MG63 (cell line): Measurements from ENCODE around the gene UBXN11. TPM values are rescaled to one million over a fixed set of nuclear protein-coding genes. Genes with fewer than 3 reads are reported as not detected.

Source experiments
- DNase-seq: peaks from one replicate; pipeline ENCODE4 v3.0.0-alpha.2; 2020
- H3K27me3 ChIP-seq: fragments of 250-450 bp; sonication (Bioruptor Pico); 2 replicates; pipeline ENCODE4 v1.5.1; 2020; ENCODE audit warnings: mild to moderate bottlenecking, moderate library complexity
- H3K36me3 ChIP-seq: fragments of 250-450 bp; sonication (Bioruptor Pico); 2 replicates; pipeline ENCODE4 v1.5.1; 2020; ENCODE audit warnings: mild to moderate bottlenecking, moderate library complexity
- H3K4me3 ChIP-seq: fragments of 250-450 bp; sonication (Bioruptor Pico); 2 replicates; pipeline ENCODE4 v1.5.1; 2020; ENCODE audit warnings: mild to moderate bottlenecking, moderate library complexity
- H3K9me3 ChIP-seq: fragments of 250-450 bp; sonication (Bioruptor Pico); 2 replicates; pipeline ENCODE4 v1.5.1; 2020; ENCODE audit warnings: mild to moderate bottlenecking, moderate library complexity
- total RNA-seq: library from RNA; depleted of rRNA; stranded (reverse); fragments of >200 nt; shearing (Covaris generic); gene quantifications from 2 replicates; pipeline ENCODE4 v1.2.3, GENCODE V29; 2014; ENCODE audit warnings: low replicate concordance; rRNA removed

The UBXN11 gene
- total RNA-seq: 3.9 and 6.1 TPM in 2 replicates

GRCh38 chr1:26306290-26307229 is at the start of gene UBXN11:
Gene UBXN11, minus strand, starts transcription at chr1:26306636. Its CDS starts 3,753 bp downstream, at chr1:26302883.
- Histone ChIP-seq H3K9me3 (no peaks in the 10 kb centered on the region), H3K36me3 (no peaks in the 10 kb centered on the region), H3K27me3 (no peaks in the 10 kb centered on the region), H3K4me3 (peak within 1 kb of the TSS; percentile 82)
- peak; percentile 92 for DNase-seq

- H3K36me3 ChIP-seq: no peaks in the 10 kb centered on the region
- DNase-seq: no peak
- H3K4me3 ChIP-seq: no peak overlapping the region
- H3K27me3 ChIP-seq: no peaks in the 10 kb centered on the region; the same call in 1 of the 2 replicates
- H3K9me3 ChIP-seq: no peaks in the 10 kb centered on the region
These were observed 49.7 kb upstream of the UBXN11 start for GRCh38 chr1:26356106-26356505.

GRCh38 chr1:26354972-26355371 is 48.5 kb upstream of the UBXN11 start:
- H3K9me3 ChIP-seq: no peaks in the 10 kb centered on the region
- no peak overlapping the region for H3K4me3 ChIP-seq
- no peaks in the 10 kb centered on the region for H3K36me3 ChIP-seq
- no peaks in the 10 kb centered on the region; the same call in 1 of the 2 replicates for H3K27me3 ChIP-seq
- no peak for DNase-seq

GRCh38 chr1:26353976-26354820 is 47.8 kb upstream of the UBXN11 start, which contains the start of gene CRYBG2:
Gene CRYBG2, minus strand, starts transcription at chr1:26354130. Its CDS starts 7,473 bp downstream, at chr1:26346657.
- Histone ChIP-seq H3K36me3 (no peaks in the 10 kb centered on the region), H3K9me3 (no peaks in the 10 kb centered on the region), H3K27me3 (no peaks in the 10 kb centered on the region), H3K4me3 (no peak within 1 kb of the TSS)
- no peak for DNase-seq

- Histone ChIP-seq H3K9me3 (no peaks in the 10 kb centered on the region), H3K4me3 (no peak overlapping the region), H3K36me3 (no peaks in the 10 kb centered on the region), H3K27me3 (no peaks in the 10 kb centered on the region)
- DNase-seq: no peak
These were observed 46.9 kb upstream of the UBXN11 start for GRCh38 chr1:26353210-26353859.

- H3K36me3 ChIP-seq: no peaks in the 10 kb centered on the region
- no peak overlapping the region for H3K4me3 ChIP-seq
- no peak for DNase-seq
- H3K27me3 ChIP-seq: no peaks in the 10 kb centered on the region
- no peaks in the 10 kb centered on the region for H3K9me3 ChIP-seq
These were observed 45.9 kb upstream of the UBXN11 start for GRCh38 chr1:26352338-26352679.

- Histone ChIP-seq H3K9me3 (no peaks in the 10 kb centered on the region), H3K4me3 (no peak overlapping the region), H3K27me3 (no peaks in the 10 kb centered on the region), H3K36me3 (no peaks in the 10 kb centered on the region)
- peak; percentile 18 for DNase-seq
These were observed 45.3 kb upstream of the UBXN11 start for GRCh38 chr1:26351590-26352337.

GRCh38 chr1:26350701-26351589 is 44.5 kb upstream of the UBXN11 start:
- Histone ChIP-seq H3K27me3 (no peaks in the 10 kb centered on the region), H3K36me3 (no peaks in the 10 kb centered on the region), H3K4me3 (no peak overlapping the region), H3K9me3 (no peaks in the 10 kb centered on the region)
- no peak for DNase-seq

- no peak overlapping the region for H3K4me3 ChIP-seq
- no peak for DNase-seq
These were observed 43.9 kb upstream of the UBXN11 start for GRCh38 chr1:26350343-26350700.

GRCh38 chr1:26349877-26350244 is 43.4 kb upstream of the UBXN11 start:
- H3K9me3 ChIP-seq: no peaks in the 10 kb centered on the region
- DNase-seq: no peak
- no peaks in the 10 kb centered on the region for H3K36me3 ChIP-seq
- no peak overlapping the region for H3K4me3 ChIP-seq
- H3K27me3 ChIP-seq: no peaks in the 10 kb centered on the region

More at GRCh38 chr1:26350343-26350700, 43.9 kb upstream of the UBXN11 start:
- Histone ChIP-seq H3K9me3 (no peaks in the 10 kb centered on the region), H3K36me3 (no peaks in the 10 kb centered on the region), H3K27me3 (no peaks in the 10 kb centered on the region)

GRCh38 chr1:26349188-26349876 is 42.9 kb upstream of the UBXN11 start:
- no peaks in the 10 kb centered on the region for H3K9me3 ChIP-seq
- no peaks in the 10 kb centered on the region for H3K36me3 ChIP-seq
- no peak overlapping the region for H3K4me3 ChIP-seq
- no peaks in the 10 kb centered on the region for H3K27me3 ChIP-seq
- peak; percentile 29 for DNase-seq

- no peak for DNase-seq
- no peaks in the 10 kb centered on the region for H3K36me3 ChIP-seq
- H3K27me3 ChIP-seq: no peaks in the 10 kb centered on the region
- no peaks in the 10 kb centered on the region for H3K9me3 ChIP-seq
- H3K4me3 ChIP-seq: no peak overlapping the region
These were observed 40.0 kb upstream of the UBXN11 start for GRCh38 chr1:26346274-26347033.

- H3K27me3 ChIP-seq: no peaks in the 10 kb centered on the region
- H3K36me3 ChIP-seq: no peaks in the 10 kb centered on the region
- H3K9me3 ChIP-seq: no peaks in the 10 kb centered on the region
- no peak overlapping the region for H3K4me3 ChIP-seq
- DNase-seq: no peak
These were observed 39.3 kb upstream of the UBXN11 start for GRCh38 chr1:26345718-26346117.

- Histone ChIP-seq H3K9me3 (no peaks in the 10 kb centered on the region), H3K27me3 (no peaks in the 10 kb centered on the region), H3K4me3 (no peak overlapping the region), H3K36me3 (no peaks in the 10 kb centered on the region)
- no peak for DNase-seq
These were observed 37.9 kb upstream of the UBXN11 start for GRCh38 chr1:26344147-26344920.
